Measurements from ENCODE around the gene KLRG1.

The KLRG1 gene

GRCh38 chr12:8996682-8997405 is 7.5 kb downstream of the KLRG1 start:
- DNase-seq (ENCODE audit: low spot score), result peak; percentile 70
- TF ChIP-seq CTCF (IDR thresholded peaks at IDR 0.05; ENCODE audit: extremely low read depth, missing control alignments), result no peak

- TF ChIP-seq CTCF (IDR thresholded peaks at IDR 0.05; ENCODE audit: extremely low read depth, missing control alignments), result no peak
- DNase-seq (ENCODE audit: low spot score), result no peak
These were observed 11.9 kb downstream of the KLRG1 start for GRCh38 chr12:9001233-9001632.

GRCh38 chr12:9002335-9002734 is 13.0 kb downstream of the KLRG1 start:
- no peak for DNase-seq (ENCODE audit: low spot score)
- TF ChIP-seq CTCF (IDR thresholded peaks at IDR 0.05; ENCODE audit: extremely low read depth, missing control alignments), result no peak

- TF ChIP-seq CTCF (IDR thresholded peaks at IDR 0.05; ENCODE audit: extremely low read depth, missing control alignments), result no peak
- DNase-seq (ENCODE audit: low spot score), result no peak
These were observed 33.2 kb downstream of the KLRG1 start for GRCh38 chr12:9022592-9022991.

- DNase-seq (ENCODE audit: low spot score), result no peak
- TF ChIP-seq CTCF (IDR thresholded peaks at IDR 0.05; ENCODE audit: extremely low read depth, missing control alignments), result no peak
These were observed 35.2 kb downstream of the KLRG1 start for GRCh38 chr12:9024512-9024911.

GRCh38 chr12:9027161-9028059 is 38.1 kb downstream of the KLRG1 start:
- no peak for DNase-seq (ENCODE audit: low spot score)
- no peak for TF ChIP-seq CTCF (IDR thresholded peaks at IDR 0.05; ENCODE audit: extremely low read depth, missing control alignments)

- no peak for TF ChIP-seq CTCF (IDR thresholded peaks at IDR 0.05; ENCODE audit: extremely low read depth, missing control alignments)
- no peak for DNase-seq (ENCODE audit: low spot score)
These were observed 41.4 kb downstream of the KLRG1 start for GRCh38 chr12:9030776-9031175.

Data from GM20000 (cell line).